Hepatocyte (in vitro differentiated cells): ENCODE results near the gene IL10RA.

Source experiments
- CTCF ChIP-seq: fragments of 200-600 bp; sonication (generic); IDR thresholded peaks from 2 replicates; pipeline ENCODE4 v1.5.1; 2016; ENCODE audit warnings: antibody characterized with exemption, mild to moderate bottlenecking; ENCODE audit not compliant: poor library complexity
- EZH2 ChIP-seq: fragments of 200-600 bp; sonication (generic); IDR thresholded peaks from 2 replicates; pipeline ENCODE4 v1.6.1; 2016; ENCODE audit warnings: antibody characterized with exemption, mild to moderate bottlenecking, borderline replicate concordance
- EZH2phosphoT487 ChIP-seq: fragments of 200-600 bp; sonication (generic); IDR thresholded peaks from one replicate; pipeline ENCODE4 v1.6.1; 2018; ENCODE audit warnings: antibody characterized with exemption, mild to moderate bottlenecking, low read depth, moderate library complexity; ENCODE audit not compliant: unreplicated experiment, severe bottlenecking

- no peak for TF ChIP-seq CTCF
- no peak for TF ChIP-seq EZH2
- TF ChIP-seq EZH2phosphoT487, result no peak
These were observed 3.1 kb upstream of the IL10RA start for GRCh38 chr11:117983163-117983475.
